Ectodermal cell (in vitro differentiated cells): ENCODE measurements around the gene GSS.

Source experiments
- H3K27ac ChIP-seq: 2 replicates; pipeline ENCODE4 v1.7.0; 2013; ENCODE audit warnings: mild to moderate bottlenecking, low read depth, low read length; ENCODE audit not compliant: insufficient read depth, poor library complexity, severe bottlenecking
- H3K27me3 ChIP-seq: 2 replicates; pipeline ENCODE4 v1.7.0; 2013; ENCODE audit warnings: mild to moderate bottlenecking, low read length; ENCODE audit not compliant: insufficient read depth, control insufficient read depth, poor library complexity, severe bottlenecking
- H3K36me3 ChIP-seq: one replicate; pipeline ENCODE4 v1.7.0; 2013; ENCODE audit warnings: low read length; ENCODE audit not compliant: control insufficient read depth, insufficient read depth
- H3K4me1 ChIP-seq: one replicate; pipeline ENCODE4 v1.7.0; 2013; ENCODE audit warnings: low read length; ENCODE audit not compliant: control insufficient read depth, insufficient read depth
- H3K4me3 ChIP-seq: 2 replicates; pipeline ENCODE4 v1.7.0; 2013; ENCODE audit warnings: low read depth, low read length, control low read depth; ENCODE audit not compliant: insufficient read depth
- H3K9me3 ChIP-seq: 2 replicates; pipeline ENCODE4 v1.7.0; 2013; ENCODE audit warnings: mild to moderate bottlenecking, low read length, moderate library complexity; ENCODE audit not compliant: control insufficient read depth
- WGBS, 2 experiments: methylation state at CpG; one replicate each; pipeline ENCODE4 v1.1.7; 2013; ENCODE audit warnings: missing lambda C conversion rate in 2 of 2; 5-methylcytosine and 5-hydroxymethylcytosine counted together

Gene GSS

DNA sequence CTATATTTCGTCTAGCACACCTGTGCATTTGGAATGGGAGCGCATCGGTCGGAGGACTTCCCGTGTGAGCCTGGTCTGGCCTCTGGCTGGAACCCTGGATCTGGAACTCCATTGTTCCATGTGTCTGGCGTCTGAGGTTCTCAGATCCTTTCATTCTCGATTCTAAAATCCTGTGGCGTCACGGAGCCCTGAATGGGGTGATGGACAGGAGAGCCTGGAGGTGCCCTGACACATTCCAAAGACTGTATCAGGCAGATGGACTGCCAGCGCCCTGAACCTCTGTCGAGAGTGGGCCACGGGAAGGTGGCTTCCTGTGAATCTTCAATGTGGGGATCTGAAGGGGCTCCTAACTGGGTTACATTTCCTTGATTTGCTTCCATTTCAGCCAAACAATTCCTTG, 20.7 kb upstream of the GSS start:
- H3K9me3 ChIP-seq = no peaks in the 10 kb centered on the region
- no peak overlapping the region for H3K27ac ChIP-seq
- no peaks in the 10 kb centered on the region for H3K4me1 ChIP-seq
- no peaks in the 10 kb centered on the region for H3K27me3 ChIP-seq
- no peak overlapping the region for H3K4me3 ChIP-seq
- no peaks in the 10 kb centered on the region for H3K36me3 ChIP-seq
- WGBS, 2 experiments = 91 to 94% methylated on average over 12 of the region's 12 CpGs

- Histone ChIP-seq H3K27ac (no peak overlapping the region), H3K36me3 (no peaks in the 10 kb centered on the region), H3K4me3 (no peak overlapping the region), H3K4me1 (no peaks in the 10 kb centered on the region), H3K9me3 (no peaks in the 10 kb centered on the region), H3K27me3 (no peaks in the 10 kb centered on the region)
- 68 to 70% methylated on average over 4 of the region's 4 CpGs for WGBS, 2 experiments
Measured at GRCh38 chr20:34974246-34974645, 18.6 kb upstream of the GSS start.

DNA sequence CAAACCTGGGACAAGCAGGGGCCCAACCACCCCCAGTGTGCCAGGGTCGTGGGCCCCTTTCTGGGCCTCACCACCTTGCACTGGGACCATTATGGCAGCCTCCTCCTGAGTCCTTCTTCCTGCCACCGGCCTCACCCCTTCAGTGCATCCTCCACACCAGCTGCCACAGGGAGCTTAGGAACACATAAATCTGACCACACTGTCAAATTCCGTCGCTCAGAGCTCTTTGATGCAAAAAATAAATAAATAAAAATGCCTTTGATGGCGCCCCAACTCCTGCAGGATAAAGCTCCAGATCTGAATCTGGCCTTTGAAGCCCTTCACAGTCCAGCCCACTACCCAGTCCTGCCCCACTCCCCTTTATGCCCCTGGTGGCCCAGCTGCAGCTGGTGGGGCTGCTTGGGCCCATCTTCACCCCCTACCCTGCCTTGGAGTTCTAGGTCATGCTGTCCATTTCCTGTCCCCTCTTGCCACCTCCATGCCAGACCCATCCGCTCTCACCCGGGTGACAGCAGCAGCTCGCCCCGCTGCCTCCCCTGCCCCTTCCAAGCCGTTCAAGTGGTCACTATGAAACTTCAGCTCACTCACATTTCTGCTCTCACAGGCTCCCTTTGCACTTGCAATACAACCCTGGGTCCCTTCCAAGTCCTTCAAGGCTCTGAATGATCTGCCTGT, 16.1 kb upstream of the GSS start:
- Histone ChIP-seq H3K36me3 (no peaks in the 10 kb centered on the region), H3K27ac (no peak overlapping the region), H3K9me3 (no peaks in the 10 kb centered on the region), H3K4me3 (no peak overlapping the region), H3K4me1 (peaks cover 4% of the 10 kb centered on the region), H3K27me3 (no peaks in the 10 kb centered on the region)
- 91 to 94% methylated on average over 10 of the region's 10 CpGs for WGBS, 2 experiments

DNA sequence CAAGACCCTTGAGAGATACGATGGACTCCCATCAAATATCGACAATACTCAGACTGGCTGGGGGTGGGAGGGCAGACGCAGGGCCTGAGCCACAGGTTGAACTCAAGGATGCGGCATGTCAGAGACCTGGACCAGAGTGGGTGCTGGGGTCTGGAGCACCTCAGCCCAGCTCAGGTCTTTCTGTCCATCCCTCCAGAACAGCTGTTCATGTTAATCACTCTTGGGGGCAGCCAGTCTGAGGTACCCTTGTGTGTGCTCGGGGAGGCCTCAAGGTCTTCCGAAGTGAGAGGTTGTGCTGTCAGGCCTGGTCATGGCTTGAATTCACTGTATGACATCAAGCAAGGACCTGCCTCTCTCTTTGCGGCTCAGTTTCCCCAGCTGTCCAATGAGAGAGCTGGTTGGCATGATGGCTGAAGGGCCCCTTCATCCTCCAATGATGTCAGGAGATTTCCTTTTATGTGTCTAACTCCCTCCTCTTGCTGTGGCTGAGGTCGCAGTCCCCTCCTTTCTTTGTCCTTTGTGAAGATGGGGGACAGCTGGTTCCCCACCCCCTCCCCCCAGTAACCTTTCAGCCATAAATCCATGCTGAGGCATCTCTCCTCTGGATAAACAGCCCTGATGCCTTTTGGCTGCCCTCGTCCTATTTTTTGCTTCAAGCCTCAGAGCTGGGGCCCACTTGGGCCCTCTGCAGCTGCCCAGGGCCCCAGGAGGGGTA, 15.4 kb upstream of the GSS start:
- no peaks in the 10 kb centered on the region for H3K36me3 ChIP-seq
- no peak overlapping the region for H3K4me3 ChIP-seq
- no peaks in the 10 kb centered on the region for H3K27me3 ChIP-seq
- no peaks in the 10 kb centered on the region for H3K9me3 ChIP-seq
- WGBS, 2 experiments = 94% methylated on average over 9 of the region's 9 CpGs
- no peak overlapping the region for H3K27ac ChIP-seq
- peaks cover 4% of the 10 kb centered on the region for H3K4me1 ChIP-seq

DNA sequence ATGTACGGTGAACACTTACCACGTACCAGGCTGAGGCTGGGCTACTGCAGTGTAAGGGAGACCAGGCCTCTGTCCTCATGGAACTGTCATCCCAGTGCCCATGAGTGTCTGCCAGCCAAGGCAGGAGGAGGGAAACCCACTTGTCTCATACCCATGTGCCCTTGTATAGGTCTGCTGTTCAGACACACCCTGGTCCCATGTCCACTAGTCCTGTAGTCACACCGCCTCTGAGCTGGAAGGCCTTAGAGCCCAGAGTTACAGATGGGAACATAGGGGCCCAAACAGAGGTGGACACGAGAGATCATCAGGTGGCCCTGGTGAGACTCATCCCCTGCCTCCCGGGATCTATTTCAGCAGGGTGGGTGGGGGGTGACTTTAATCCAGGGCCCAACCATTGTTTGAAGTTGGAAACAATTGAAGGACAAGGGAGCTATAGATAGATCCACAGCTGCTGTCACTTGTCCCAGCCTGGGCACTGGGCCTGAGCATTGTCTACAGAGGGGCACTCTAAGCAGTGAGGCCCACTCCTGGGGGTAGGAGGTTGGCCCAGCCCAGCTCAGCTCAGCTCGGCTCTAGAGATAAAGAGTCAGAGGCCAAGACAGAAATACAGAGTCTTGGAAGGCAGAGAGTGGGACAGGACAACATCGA, 14.7 kb upstream of the GSS start:
- 89 to 91% methylated on average over 7 of the region's 7 CpGs for WGBS, 2 experiments
- H3K4me1 ChIP-seq = peaks cover 4% of the 10 kb centered on the region

DNA sequence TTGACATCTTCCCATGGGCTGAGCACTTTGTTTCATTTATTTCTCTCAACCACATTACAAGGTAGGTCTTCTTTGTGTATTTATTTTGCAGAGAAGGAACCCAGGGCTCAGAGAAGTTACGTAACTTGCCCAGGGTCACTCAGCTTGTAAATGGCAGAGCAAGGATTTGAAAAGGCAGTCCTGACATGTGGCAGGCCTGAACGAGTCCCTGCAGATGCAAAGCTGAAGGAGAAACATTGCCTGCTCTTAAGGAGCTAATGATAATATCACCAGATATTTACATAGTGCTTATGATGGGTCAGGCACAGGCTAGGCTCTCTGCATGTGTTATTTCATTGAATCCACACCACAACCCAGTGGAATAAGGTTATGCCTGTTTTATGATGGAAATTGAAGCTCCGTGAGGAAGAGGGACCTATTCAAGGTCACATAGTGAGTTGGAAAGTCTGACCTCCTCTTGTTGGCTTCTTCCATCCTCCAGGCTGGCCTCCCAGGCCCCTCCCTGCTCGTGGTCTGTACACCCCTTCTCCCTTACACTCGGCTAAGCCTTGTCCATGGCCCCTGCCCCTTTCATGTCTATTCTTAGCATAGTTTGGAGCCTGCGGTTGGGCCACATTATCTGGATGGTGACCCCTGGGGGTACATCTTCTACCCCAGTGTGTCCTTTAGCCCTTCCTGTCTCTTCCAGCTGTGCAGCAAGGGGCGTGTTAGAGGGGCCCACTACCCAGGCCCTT, 12.6 kb upstream of the GSS start:
- no peak overlapping the region for H3K27ac ChIP-seq
- no peaks in the 10 kb centered on the region for H3K9me3 ChIP-seq
- no peak overlapping the region for H3K4me3 ChIP-seq
- H3K36me3 ChIP-seq = no peaks in the 10 kb centered on the region
- no peaks in the 10 kb centered on the region for H3K27me3 ChIP-seq
- H3K4me1 ChIP-seq = peaks cover 4% of the 10 kb centered on the region
- WGBS, 2 experiments = 84 to 86% methylated on average over 7 of the region's 7 CpGs

More for the DNA sequence above, 14.7 kb upstream of the GSS start:
- Histone ChIP-seq H3K27ac (no peak overlapping the region), H3K4me3 (no peak overlapping the region), H3K36me3 (no peaks in the 10 kb centered on the region), H3K9me3 (no peaks in the 10 kb centered on the region), H3K27me3 (no peaks in the 10 kb centered on the region)

- H3K27ac ChIP-seq = no peak overlapping the region
- 92 to 94% methylated on average over 5 of the region's 5 CpGs for WGBS, 2 experiments
- H3K27me3 ChIP-seq = no peaks in the 10 kb centered on the region
- no peaks in the 10 kb centered on the region for H3K9me3 ChIP-seq
- no peaks in the 10 kb centered on the region for H3K36me3 ChIP-seq
- H3K4me3 ChIP-seq = no peak overlapping the region
- H3K4me1 ChIP-seq = peaks cover 4% of the 10 kb centered on the region
Measured at GRCh38 chr20:34967421-34967820, 11.8 kb upstream of the GSS start.

- Histone ChIP-seq H3K4me1 (peaks cover 4% of the 10 kb centered on the region), H3K27me3 (no peaks in the 10 kb centered on the region), H3K4me3 (no peak overlapping the region), H3K36me3 (no peaks in the 10 kb centered on the region), H3K27ac (no peak overlapping the region), H3K9me3 (no peaks in the 10 kb centered on the region)
- 90 to 91% methylated on average over 5 of the region's 5 CpGs for WGBS, 2 experiments
Measured at GRCh38 chr20:34965051-34965450, 9.4 kb upstream of the GSS start.

GRCh38 chr20:34964486-34964885, 8.9 kb upstream of the GSS start:
- WGBS, 2 experiments = 89 to 90% methylated on average over 5 of the region's 5 CpGs

More at GRCh38 chr20:34964486-34964885, 8.9 kb upstream of the GSS start:
- Histone ChIP-seq H3K4me3 (no peak overlapping the region), H3K36me3 (no peaks in the 10 kb centered on the region), H3K4me1 (peaks cover 4% of the 10 kb centered on the region), H3K27ac (no peak overlapping the region), H3K27me3 (no peaks in the 10 kb centered on the region), H3K9me3 (no peaks in the 10 kb centered on the region)
